ENCODE measurements around the gene PKD2L2. TPM values are rescaled to one million over a fixed set of nuclear protein-coding genes. Genes with fewer than 3 reads are reported as not detected.

PKD2L2 gene
- total RNA-seq, 2 experiments from 2014 or later: not detected

- Histone ChIP-seq H4K20me1 (ENCODE audit: insufficient read depth, low read length) (no peaks in the 10 kb centered on the region), H3K9me2 (ENCODE audit: insufficient read depth, low read length) (peaks cover 3% of the 10 kb centered on the region; the same call in 1 of the 2 replicates), H3K9me3 (ENCODE audit: low read length) (peaks cover 10% of the 10 kb centered on the region; the same call in 1 of the 2 replicates), H3K4me2 (ENCODE audit: low read length) (no peak overlapping the region), H2AFZ (ENCODE audit: low read length) (no peak overlapping the region), H3K4me1 (ENCODE audit: insufficient read depth, low read length, poor library complexity, severe bottlenecking) (no peaks in the 10 kb centered on the region), H3K36me3 (ENCODE audit: insufficient read depth, low read length) (no peaks in the 10 kb centered on the region), H3K79me2 (ENCODE audit: insufficient read depth, low read depth, low read length) (no peaks in the 10 kb centered on the region), H3K27ac (ENCODE audit: low read depth, low read length, poor library complexity, severe bottlenecking) (no peak overlapping the region), H3K4me3 (ENCODE audit: low read depth, low read length, poor library complexity, severe bottlenecking) (no peak overlapping the region)
- no peak for DNase-seq (ENCODE audit: low spot score)
- CTCF ChIA-PET (ENCODE audit: unreplicated experiment): no interaction called here
- intact Hi-C loops (cut with micrococcal nuclease; ENCODE audit: unreplicated experiment): no loop called here
- POLR2A ChIA-PET: no interaction called here
- BruUV-seq (replicated peaks): no TSS peak
- TF ChIP-seq EZH2phosphoT487 (IDR thresholded peaks at IDR 0.05; ENCODE audit: borderline replicate concordance, low read depth, low read length) (no peak), CTCF (conservative IDR thresholded peaks at IDR 0.05; ENCODE audit: low read length) (no peak)
Observed at GRCh38 chr5:137914758-137915157, 25.5 kb downstream of the PKD2L2 start.

- H3K36me3 ChIP-seq (ENCODE audit: insufficient read depth, low read length): no peaks in the 10 kb centered on the region
- POLR2A ChIA-PET: interaction anchor here (0.6 to 0.7 kb wide), 4 partner anchors 26 to 1108 kb away, joined by 3 to 5 read pairs (median 3); no protein-coding TSS in a partner anchor
- H3K27ac ChIP-seq (ENCODE audit: low read depth, low read length, poor library complexity, severe bottlenecking): no peak overlapping the region
- H2AFZ ChIP-seq (ENCODE audit: low read length): no peak overlapping the region
- H3K4me3 ChIP-seq (ENCODE audit: low read depth, low read length, poor library complexity, severe bottlenecking): no peak overlapping the region
- CTCF ChIA-PET (ENCODE audit: unreplicated experiment): no interaction called here
- peaks cover 3% of the 10 kb centered on the region; the same call in 1 of the 2 replicates for H3K9me2 ChIP-seq (ENCODE audit: insufficient read depth, low read length)
- no peaks in the 10 kb centered on the region for H3K4me1 ChIP-seq (ENCODE audit: insufficient read depth, low read length, poor library complexity, severe bottlenecking)
- H3K9me3 ChIP-seq (ENCODE audit: low read length): peaks cover 10% of the 10 kb centered on the region; the same call in 1 of the 2 replicates
- no peak overlapping the region for H3K4me2 ChIP-seq (ENCODE audit: low read length)
- no peak for DNase-seq (ENCODE audit: low spot score)
- no TSS peak for BruUV-seq (replicated peaks)
- TF ChIP-seq EZH2phosphoT487 (IDR thresholded peaks at IDR 0.05; ENCODE audit: borderline replicate concordance, low read depth, low read length): no peak
- no peak for TF ChIP-seq CTCF (conservative IDR thresholded peaks at IDR 0.05; ENCODE audit: low read length)
- H3K79me2 ChIP-seq (ENCODE audit: insufficient read depth, low read depth, low read length): no peaks in the 10 kb centered on the region
- intact Hi-C loops (cut with micrococcal nuclease; ENCODE audit: unreplicated experiment): no loop called here
- H4K20me1 ChIP-seq (ENCODE audit: insufficient read depth, low read length): no peaks in the 10 kb centered on the region
Observed at GRCh38 chr5:137916923-137917322, 27.7 kb downstream of the PKD2L2 start.

- CTCF ChIA-PET (ENCODE audit: unreplicated experiment): no interaction called here
- intact Hi-C loops (cut with micrococcal nuclease; ENCODE audit: unreplicated experiment): no loop called here
- Histone ChIP-seq H3K4me1 (ENCODE audit: insufficient read depth, low read length, poor library complexity, severe bottlenecking) (no peaks in the 10 kb centered on the region), H3K9me3 (ENCODE audit: low read length) (no peaks in the 10 kb centered on the region), H3K4me3 (ENCODE audit: low read depth, low read length, poor library complexity, severe bottlenecking) (no peak overlapping the region), H3K36me3 (ENCODE audit: insufficient read depth, low read length) (no peaks in the 10 kb centered on the region), H3K9me2 (ENCODE audit: insufficient read depth, low read length) (peaks cover 3% of the 10 kb centered on the region; the same call in 1 of the 2 replicates), H3K27ac (ENCODE audit: low read depth, low read length, poor library complexity, severe bottlenecking) (no peak overlapping the region), H2AFZ (ENCODE audit: low read length) (no peak overlapping the region), H3K79me2 (ENCODE audit: insufficient read depth, low read depth, low read length) (no peaks in the 10 kb centered on the region), H3K4me2 (ENCODE audit: low read length) (no peak overlapping the region), H4K20me1 (ENCODE audit: insufficient read depth, low read length) (no peaks in the 10 kb centered on the region)
- TF ChIP-seq EZH2phosphoT487 (IDR thresholded peaks at IDR 0.05; ENCODE audit: borderline replicate concordance, low read depth, low read length) (no peak), CTCF (conservative IDR thresholded peaks at IDR 0.05; ENCODE audit: low read length) (no peak)
- no TSS peak for BruUV-seq (replicated peaks)
- DNase-seq (ENCODE audit: low spot score): no peak
- POLR2A ChIA-PET: interaction anchor here (1.1 kb wide), 1 partner anchor 94 kb away, joined by 3 read pairs; no protein-coding TSS in a partner anchor
Observed at GRCh38 chr5:137921931-137922330, 32.7 kb downstream of the PKD2L2 start.

Data from OCI-LY7 (cell line).